Esophagus squamous epithelium (tissue), 5 donors: Measurements from ENCODE around the gene MYO7B. TPM values are rescaled to one million over a fixed set of nuclear protein-coding genes. Genes with fewer than 3 reads are reported as not detected.

Experiments used
- DNase-seq: peaks from one replicate; lab custom pipeline; 2025; lab: John Stamatoyannopoulos, UW
- H3K27ac ChIP-seq, 4 donors: fragments of 200-600 bp; sonication (generic); one replicate each; pipeline ENCODE4 v1.5.1; 2016 to 2019; ENCODE audit warnings: mild to moderate bottlenecking in 1 of 4
- H3K27me3 ChIP-seq, 4 donors: fragments of 200-600 bp; sonication (generic); 1 replicate in 3 of 4; 2 replicates in 1 of 4; pipeline versions ENCODE4 v1.5.1 to v1.6.0; 2017 to 2021; ENCODE audit warnings: antibody characterized with exemption in 1 of 4
- H3K36me3 ChIP-seq, 3 donors: fragments of 200-600 bp; sonication (generic); one replicate each; pipeline ENCODE4 v1.5.1; 2016 to 2019
- H3K4me1 ChIP-seq, 3 donors: fragments of 200-600 bp; sonication (generic); one replicate each; pipeline ENCODE4 v1.5.1; 2017 to 2019
- H3K4me3 ChIP-seq, 4 donors: fragments of 200-600 bp; sonication (generic); 1 replicate in 3 of 4; 2 replicates in 1 of 4; pipeline ENCODE4 v1.5.1; 2016 to 2019; ENCODE audit warnings: mild to moderate bottlenecking in 2 of 4, moderate library complexity in 1 of 4
- H3K9me3 ChIP-seq, 3 donors: fragments of 200-600 bp; sonication (generic); one replicate each; pipeline ENCODE4 v1.5.1; 2016 to 2019
- POLR2A ChIP-seq, 4 donors: fragments of 450-650 bp; IDR thresholded peaks; one replicate each; pipeline ENCODE4 v1.6.1; 2017; ENCODE audit warnings: antibody characterized with exemption in 4 of 4, mild to moderate bottlenecking in 4 of 4, moderate library complexity in 3 of 4
- WGBS, 2 donors: methylation state at CpG; one replicate each; pipeline ENCODE4 v1.1.5; 2018; 5-methylcytosine and 5-hydroxymethylcytosine counted together
- intact Hi-C: fragments of 100-400 bp; cut with DNase I; formaldehyde crosslinking; loops from one replicate; pipeline ENCODE4 v1.15.0; 2022
- total RNA-seq, 4 donors: library from RNA; depleted of rRNA; stranded (reverse); fragments of >200 nt; gene quantifications; one replicate each; pipeline ENCODE4 v1.1.0, GENCODE V29; 2016
- TF ChIP-seq, protein P1 (sequence below), 6 experiments: fragments of 450-650 bp in 4 of 6; fragments of 200-600 bp in 2 of 6; sonication (generic) in 2 of 6; IDR thresholded peaks; one replicate each; pipeline ENCODE4 v1.5.1; 2016 to 2019; ENCODE audit warnings: antibody characterized with exemption in 6 of 6, mild to moderate bottlenecking in 4 of 6, moderate library complexity in 4 of 6
- donor health status: DM: yes; HTN: yes; CAD: no.

MYO7B gene
- total RNA-seq, 4 donors from 2014 or later = 0.19 TPM; not detected in 3

DNA sequence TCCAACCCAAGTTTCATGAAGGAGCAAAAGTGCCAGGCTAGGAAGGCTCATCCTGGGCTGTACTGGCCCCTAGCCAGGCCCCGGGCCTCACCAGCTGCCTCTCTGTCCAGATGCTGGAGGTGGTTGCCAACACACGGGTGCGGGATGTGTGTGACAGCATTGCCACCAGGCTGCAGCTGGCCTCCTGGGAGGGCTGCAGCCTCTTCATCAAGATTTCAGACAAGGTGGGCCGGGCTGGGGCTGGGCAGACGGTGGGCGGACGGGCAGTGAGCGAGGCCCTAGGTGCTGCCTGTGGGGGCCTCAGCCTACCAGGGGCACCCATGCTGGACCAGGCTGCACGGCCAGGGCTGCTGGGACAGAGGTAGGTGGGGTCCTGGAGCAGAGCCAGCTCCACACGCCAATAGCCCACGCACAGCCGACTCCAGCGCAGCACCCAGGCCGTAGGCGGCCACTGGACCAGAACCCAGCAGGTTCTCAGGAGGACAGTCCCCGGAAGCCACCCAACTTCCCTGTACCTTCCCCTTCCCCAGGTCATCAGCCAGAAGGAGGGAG lies 98.7 kb downstream of the MYO7B start:
- Histone ChIP-seq H3K9me3 (no peaks in the 10 kb centered on the region), H3K4me1 (peaks cover 11 to 56% (median 26%) of the 10 kb centered on the region in 3 donors), H3K27me3 (no peaks in the 10 kb centered on the region), H3K27ac (no peak overlapping the region), H3K4me3 (no peak overlapping the region), H3K36me3 (no peaks in the 10 kb centered on the region)
- intact Hi-C loops = no loop called here
- DNase-seq = no peak
- TF ChIP-seq, protein P1, sequence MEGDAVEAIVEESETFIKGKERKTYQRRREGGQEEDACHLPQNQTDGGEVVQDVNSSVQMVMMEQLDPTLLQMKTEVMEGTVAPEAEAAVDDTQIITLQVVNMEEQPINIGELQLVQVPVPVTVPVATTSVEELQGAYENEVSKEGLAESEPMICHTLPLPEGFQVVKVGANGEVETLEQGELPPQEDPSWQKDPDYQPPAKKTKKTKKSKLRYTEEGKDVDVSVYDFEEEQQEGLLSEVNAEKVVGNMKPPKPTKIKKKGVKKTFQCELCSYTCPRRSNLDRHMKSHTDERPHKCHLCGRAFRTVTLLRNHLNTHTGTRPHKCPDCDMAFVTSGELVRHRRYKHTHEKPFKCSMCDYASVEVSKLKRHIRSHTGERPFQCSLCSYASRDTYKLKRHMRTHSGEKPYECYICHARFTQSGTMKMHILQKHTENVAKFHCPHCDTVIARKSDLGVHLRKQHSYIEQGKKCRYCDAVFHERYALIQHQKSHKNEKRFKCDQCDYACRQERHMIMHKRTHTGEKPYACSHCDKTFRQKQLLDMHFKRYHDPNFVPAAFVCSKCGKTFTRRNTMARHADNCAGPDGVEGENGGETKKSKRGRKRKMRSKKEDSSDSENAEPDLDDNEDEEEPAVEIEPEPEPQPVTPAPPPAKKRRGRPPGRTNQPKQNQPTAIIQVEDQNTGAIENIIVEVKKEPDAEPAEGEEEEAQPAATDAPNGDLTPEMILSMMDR (IDR thresholded peaks at IDR 0.05) = no peak
- no peak for TF ChIP-seq POLR2A (IDR thresholded peaks at IDR 0.05)
- WGBS, 2 donors = 80% methylated on average over 1 of the region's 16 CpGs; no CpG with 5 or more reads in 1 of the 2 donors

DNA sequence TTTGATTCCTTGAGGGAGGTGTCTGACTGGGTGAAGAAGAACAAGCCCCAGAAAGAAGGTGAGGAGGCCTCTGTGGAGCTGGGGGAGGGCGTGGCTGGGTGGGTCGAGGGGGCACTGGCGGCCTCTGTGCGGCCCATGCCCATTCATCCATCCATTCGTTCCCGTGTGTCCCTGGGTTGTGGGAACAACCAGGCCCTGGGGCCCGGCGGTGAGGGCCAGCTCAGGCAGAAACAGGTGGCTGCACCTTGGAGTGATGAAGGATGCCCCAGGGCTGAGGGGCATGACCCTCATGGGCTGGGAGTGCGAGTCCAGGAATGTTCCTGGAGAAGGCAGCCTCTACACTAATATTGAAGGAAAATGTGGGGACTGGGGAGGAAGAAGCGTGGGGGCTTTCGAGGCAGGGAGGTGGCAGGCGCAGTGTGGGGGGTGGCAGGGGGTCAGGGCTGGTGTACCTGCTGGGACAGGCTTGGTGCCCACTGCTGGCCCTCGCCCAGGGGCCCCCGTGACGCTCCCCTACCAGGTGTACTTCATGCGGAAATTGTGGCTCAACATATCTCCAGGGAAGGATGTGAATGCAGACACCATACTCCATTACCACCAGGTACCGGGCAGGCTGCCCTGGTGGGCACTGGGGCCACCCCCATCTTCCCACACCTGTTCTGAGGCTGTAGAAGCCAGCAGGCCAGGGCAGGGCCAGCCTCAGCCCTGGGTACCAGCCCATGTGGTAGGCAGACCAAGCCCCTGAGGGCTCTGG lies 99.3 kb downstream of the MYO7B start:
- no peak overlapping the region for H3K27ac ChIP-seq
- 63 to 76% methylated on average over 4 to 16 of the region's 17 CpGs for WGBS, 2 donors

DNA sequence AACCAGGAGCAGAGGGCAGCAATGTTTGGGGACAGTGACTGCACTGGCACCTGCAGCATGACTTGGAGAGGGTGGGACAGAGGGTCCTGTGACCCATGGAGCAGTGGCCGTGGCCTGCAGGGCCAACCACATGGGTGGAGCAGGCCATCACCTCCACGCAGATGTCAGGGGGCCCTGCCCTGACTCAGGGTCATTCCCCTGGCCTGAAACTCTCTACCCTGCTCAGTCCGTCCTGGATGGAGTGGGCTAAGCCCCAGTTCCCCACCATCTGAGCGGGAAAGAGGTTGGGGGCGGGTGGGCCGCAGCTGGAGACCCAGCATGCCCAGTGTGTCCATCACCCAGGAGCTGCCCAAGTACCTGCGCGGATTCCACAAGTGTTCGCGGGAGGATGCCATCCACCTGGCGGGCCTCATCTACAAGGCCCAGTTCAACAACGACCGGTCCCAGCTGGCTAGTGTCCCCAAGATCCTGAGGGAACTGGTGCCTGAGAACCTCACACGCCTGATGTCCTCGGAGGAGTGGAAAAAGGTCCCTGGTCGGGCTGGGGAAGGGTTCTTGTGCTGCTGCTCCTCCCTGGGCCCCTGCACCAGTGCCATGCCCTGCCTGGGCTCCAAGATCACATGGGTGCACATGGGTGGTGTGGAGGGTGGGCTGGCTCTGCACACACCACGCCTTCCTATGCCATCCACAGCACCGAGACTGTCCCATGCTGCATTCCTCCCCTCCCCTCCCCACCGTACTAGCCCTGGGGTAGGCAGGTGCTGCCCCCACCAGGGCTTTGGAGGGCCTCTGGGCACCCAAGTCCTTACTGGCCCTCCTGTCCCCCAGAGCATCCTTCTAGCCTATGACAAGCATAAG lies 100.1 kb downstream of the MYO7B start:
- H3K27me3 ChIP-seq = no peaks in the 10 kb centered on the region
- intact Hi-C loops = no loop called here
- no peak for DNase-seq
- peaks cover 11 to 53% (median 26%) of the 10 kb centered on the region in 3 donors for H3K4me1 ChIP-seq
- TF ChIP-seq POLR2A (IDR thresholded peaks at IDR 0.05) = no peak
- TF ChIP-seq, protein P1 (IDR thresholded peaks at IDR 0.05) = no peak
- H3K4me3 ChIP-seq = no peak overlapping the region
- 72 to 75% methylated on average over 2 to 3 of the region's 19 CpGs for WGBS, 2 donors
- no peaks in the 10 kb centered on the region for H3K9me3 ChIP-seq
- no peaks in the 10 kb centered on the region for H3K36me3 ChIP-seq
- H3K27ac ChIP-seq = peak overlapping the region in 1 of 4 donors; percentile 88

More for the DNA sequence above, 99.3 kb downstream of the MYO7B start:
- TF ChIP-seq POLR2A (IDR thresholded peaks at IDR 0.05) = no peak
- TF ChIP-seq, protein P1 (IDR thresholded peaks at IDR 0.05) = no peak
- Histone ChIP-seq H3K9me3 (no peaks in the 10 kb centered on the region), H3K27me3 (no peaks in the 10 kb centered on the region), H3K4me1 (peaks cover 11 to 56% (median 26%) of the 10 kb centered on the region in 3 donors), H3K36me3 (no peaks in the 10 kb centered on the region), H3K4me3 (no peak overlapping the region)
- intact Hi-C loops = no loop called here
- no peak for DNase-seq

DNA sequence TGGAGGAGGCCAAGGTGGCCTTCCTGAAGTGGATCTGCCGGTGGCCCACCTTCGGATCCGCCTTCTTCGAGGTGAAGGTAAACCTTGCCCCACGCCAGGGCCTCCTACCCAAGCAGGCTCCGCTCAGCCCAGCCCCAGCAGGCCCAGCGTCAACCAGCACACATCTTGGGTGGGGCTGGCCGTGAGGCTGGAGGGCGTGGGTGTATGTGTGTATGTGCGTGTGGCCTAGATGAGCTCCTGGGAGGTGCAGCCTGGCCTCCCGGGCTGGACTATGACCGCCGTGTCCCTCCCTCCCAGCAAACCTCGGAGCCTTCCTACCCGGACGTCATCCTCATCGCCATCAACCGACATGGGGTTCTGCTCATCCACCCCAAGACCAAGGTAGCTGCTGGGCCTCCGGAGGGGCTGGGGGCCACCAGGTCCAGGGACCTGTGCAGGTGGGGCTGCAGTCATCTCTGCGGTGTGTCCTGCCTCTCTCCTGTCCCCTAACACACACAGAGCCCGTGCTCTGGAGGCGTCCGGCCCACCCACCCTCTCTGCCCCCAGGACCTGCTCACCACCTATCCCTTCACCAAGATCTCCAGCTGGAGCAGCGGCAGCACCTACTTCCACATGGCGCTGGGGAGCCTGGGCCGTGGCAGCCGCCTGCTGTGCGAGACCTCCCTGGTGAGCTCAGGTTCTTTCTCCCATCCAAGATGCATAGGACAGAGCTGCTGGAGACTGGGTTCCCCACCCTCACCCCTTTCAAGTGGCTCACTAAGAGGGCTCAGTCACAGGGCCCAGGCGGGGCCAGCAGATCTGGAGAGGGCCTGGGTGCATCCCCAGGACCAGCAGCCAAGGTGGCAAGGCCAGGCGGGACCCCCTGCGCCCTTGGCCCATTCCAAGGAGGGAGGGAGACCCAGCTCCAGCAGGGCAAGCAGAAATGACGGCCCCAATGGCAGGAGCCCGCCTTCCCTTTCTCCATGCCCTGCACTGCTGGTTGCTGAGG lies 101.1 kb downstream of the MYO7B start:
- DNase-seq = no peak
- 71 to 90% methylated on average over 2 to 3 of the region's 33 CpGs for WGBS, 2 donors
- Histone ChIP-seq H3K9me3 (no peaks in the 10 kb centered on the region), H3K4me1 (peaks cover 11 to 44% (median 26%) of the 10 kb centered on the region in 3 donors), H3K36me3 (no peaks in the 10 kb centered on the region), H3K27ac (peak overlapping the region; percentile 42 to 88 (median 67)), H3K4me3 (no peak overlapping the region), H3K27me3 (no peaks in the 10 kb centered on the region)
- intact Hi-C loops = no loop called here
- TF ChIP-seq, protein P1 (IDR thresholded peaks at IDR 0.05) = no peak
- TF ChIP-seq POLR2A (IDR thresholded peaks at IDR 0.05) = no peak
